Endothelial cell of umbilical vein (primary cell): ENCODE measurements around the gene ENG. TPM values are rescaled to one million over a fixed set of nuclear protein-coding genes. Genes with fewer than 3 reads are reported as not detected.

Experiments used
- BruUV-seq: library from RNA; stranded (reverse); fragments of 400-500 nt; replicated peaks from 2 replicates; lab custom pipeline; 2021; lab: Mats Ljungman, UMichigan
- CTCF ChIA-PET: fragments of 300-600, 350-600 bp; sonication (Branson Sonifier 250); formaldehyde crosslinking; loops from one replicate; lab custom pipeline; 2021; ENCODE audit warnings: antibody characterized with exemption, inconsistent platforms; lab: Charles Lee
- POLR2A ChIA-PET: fragments of 300-600, 350-600 bp; sonication (Branson Sonifier 250); formaldehyde crosslinking; loops from one replicate; lab custom pipeline; 2021; ENCODE audit warnings: antibody characterized with exemption, inconsistent platforms; lab: Charles Lee
- DNase-seq: peaks from one replicate; pipeline ENCODE4 v3.0.0-alpha.2; 2011; ENCODE audit warnings: low read depth, low spot score
- FAIRE-seq: peaks from 2 replicates; lab custom pipeline; 2011; peaks lifted over from hg19 to GRCh38; lab: Jason Lieb, UNC
- H2AFZ ChIP-seq: 2 replicates; pipeline ENCODE4 v1.6.0; 2012; ENCODE audit warnings: low read depth, low read length, control low read depth, inconsistent platforms
- H3K27ac ChIP-seq: 2 replicates; pipeline ENCODE4 v1.5.1; 2011; ENCODE audit warnings: low read depth, mild to moderate bottlenecking, control low read depth, low read length, moderate library complexity; ENCODE audit not compliant: insufficient read depth
- H3K27me3 ChIP-seq, 2 experiments: 2 replicates each; pipeline versions ENCODE4 v1.6.0 to v1.6.1; 2011; ENCODE audit warnings: low read length in 2 of 2, mixed read lengths in 1 of 2; ENCODE audit not compliant: control insufficient read depth in 2 of 2, insufficient read depth in 2 of 2
- H3K36me3 ChIP-seq, 2 experiments: 2 replicates in 1 of 2; 3 replicates in 1 of 2; pipeline ENCODE4 v1.5.1; 2011; ENCODE audit warnings: low read length in 2 of 2, mild to moderate bottlenecking in 1 of 2, moderate library complexity in 1 of 2; ENCODE audit not compliant: control insufficient read depth in 2 of 2, insufficient read depth in 2 of 2; ENCODE audit errors: extremely low read depth in 1 of 2
- H3K4me1 ChIP-seq: 3 replicates; pipeline ENCODE4 v1.5.1; 2011; ENCODE audit warnings: mild to moderate bottlenecking, low read length; ENCODE audit not compliant: control insufficient read depth, insufficient read depth; ENCODE audit errors: extremely low read depth
- H3K4me2 ChIP-seq: 2 replicates; pipeline ENCODE4 v1.6.1; 2011; ENCODE audit warnings: low read length, control low read depth, mixed read lengths; ENCODE audit not compliant: insufficient read depth
- H3K4me3 ChIP-seq, 3 experiments: fragments of 200-600 bp in 1 of 3; sonication (generic), shearing (Covaris generic) in 1 of 3; replicated peaks in 1 of 3; 2 replicates each; pipeline ENCODE4 v1.5.1; 2011 to 2016; ENCODE audit warnings: control low read depth in 3 of 3, low read length in 3 of 3, mild to moderate bottlenecking in 2 of 3, inconsistent platforms in 1 of 3, low read depth in 1 of 3, moderate library complexity in 1 of 3; ENCODE audit not compliant: insufficient read depth in 1 of 3
- H3K79me2 ChIP-seq: 2 replicates; pipeline ENCODE4 v1.6.0; 2012; ENCODE audit warnings: low read length, inconsistent platforms; ENCODE audit not compliant: control insufficient read depth, insufficient read depth
- H3K9ac ChIP-seq: replicated peaks from 2 replicates; pipeline ENCODE3; 2011; ENCODE audit warnings: low read length, control low read depth; ENCODE audit not compliant: insufficient read depth; ENCODE audit errors: extremely low read depth
- H3K9me1 ChIP-seq: replicated peaks from 3 replicates; pipeline ENCODE4 v1.6.0; 2011; ENCODE audit warnings: mild to moderate bottlenecking, low read length; ENCODE audit not compliant: control insufficient read depth, insufficient read depth; ENCODE audit errors: extremely low read depth
- H3K9me3 ChIP-seq: replicated peaks from 2 replicates; pipeline ENCODE4 v1.5.1; 2012; ENCODE audit warnings: low read length, inconsistent platforms; ENCODE audit not compliant: control insufficient read depth, insufficient read depth
- H4K20me1 ChIP-seq: replicated peaks from 2 replicates; pipeline ENCODE3; 2011; ENCODE audit warnings: mild to moderate bottlenecking, low read length; ENCODE audit not compliant: control insufficient read depth, insufficient read depth; ENCODE audit errors: extremely low read depth
- EZH2 ChIP-seq: IDR thresholded peaks from 2 replicates; pipeline ENCODE4 v1.6.1; 2012; ENCODE audit warnings: borderline replicate concordance, low read depth, mild to moderate bottlenecking, moderate library complexity, low read length, inconsistent platforms; ENCODE audit not compliant: severe bottlenecking
- FOS ChIP-seq: IDR thresholded peaks from 2 replicates; pipeline ENCODE4 v1.6.1; 2011; ENCODE audit warnings: mild to moderate bottlenecking, low read length, moderate library complexity, borderline replicate concordance; ENCODE audit not compliant: insufficient read depth
- GATA2 ChIP-seq: IDR thresholded peaks from 2 replicates; pipeline ENCODE4 v1.7.0; 2011; ENCODE audit warnings: low read depth, mild to moderate bottlenecking, moderate library complexity, mixed read lengths, low read length; ENCODE audit not compliant: insufficient read length, insufficient read depth
- MYC ChIP-seq: IDR thresholded peaks from one replicate; pipeline ENCODE4 v1.6.1; 2011; ENCODE audit warnings: mild to moderate bottlenecking, low read depth, low read length
- POLR2A ChIP-seq: IDR thresholded peaks from 2 replicates; pipeline ENCODE4 v1.6.1; 2012; ENCODE audit warnings: low read depth, mild to moderate bottlenecking, control low read depth, low read length
- POLR2AphosphoS5 ChIP-seq: IDR thresholded peaks from 2 replicates; pipeline ENCODE4 v1.6.1; 2012; ENCODE audit warnings: low read depth, mild to moderate bottlenecking, control low read depth, low read length, moderate library complexity; ENCODE audit not compliant: insufficient read depth
- dilution Hi-C: fragments of 300-500 bp; cut with MboI; formaldehyde crosslinking; loops from one replicate; pipeline ENCODE4 v1.15.0; 2019; ENCODE audit warnings: low sequenced_read_pairs; ENCODE audit not compliant: extremely low pct_ligation_motif_present
- intact Hi-C: fragments of 100-400 bp; cut with micrococcal nuclease; formaldehyde crosslinking; loops from one replicate; pipeline ENCODE4 v1.10.0; 2022
- polyA plus RNA-seq, 4 experiments: library from polyadenylated mRNA; depleted of rRNA in 3 of 4; stranded (reverse) in 3 of 4; unstranded in 1 of 4; fragments of >200 nt; gene quantifications; 2 replicates each; pipeline versions ENCODE4 v1.2.1 to v1.2.3, GENCODE V29; 2011 to 2012; ENCODE audit warnings: missing spikeins in 1 of 4
- total RNA-seq: library from RNA; stranded (reverse); gene quantifications from 2 replicates; pipeline ENCODE4 v1.2.3, GENCODE V29; 2021
- TF ChIP-seq, protein P1 (sequence below), 2 donors: IDR thresholded peaks; 1 replicate in 1 of 2; 2 replicates in 1 of 2; pipeline ENCODE4 v1.5.1; 2011; ENCODE audit warnings: low read length in 2 of 2, mild to moderate bottlenecking in 2 of 2, moderate library complexity in 2 of 2, control low read depth in 1 of 2, inconsistent platforms in 1 of 2, low read depth in 1 of 2; ENCODE audit not compliant: insufficient read depth in 1 of 2; ENCODE audit errors: extremely low read depth in 1 of 2
- TF ChIP-seq, protein P2 (sequence below): IDR thresholded peaks from 2 replicates; pipeline ENCODE4 v1.6.1; 2011; ENCODE audit not compliant: insufficient read depth, insufficient read length

ENG gene
- total and polyA plus RNA-seq, 2 donors (not counting 3 experiments of a cell fraction or from before 2014, with no cell fraction given): 338 to 728 TPM

DNA sequence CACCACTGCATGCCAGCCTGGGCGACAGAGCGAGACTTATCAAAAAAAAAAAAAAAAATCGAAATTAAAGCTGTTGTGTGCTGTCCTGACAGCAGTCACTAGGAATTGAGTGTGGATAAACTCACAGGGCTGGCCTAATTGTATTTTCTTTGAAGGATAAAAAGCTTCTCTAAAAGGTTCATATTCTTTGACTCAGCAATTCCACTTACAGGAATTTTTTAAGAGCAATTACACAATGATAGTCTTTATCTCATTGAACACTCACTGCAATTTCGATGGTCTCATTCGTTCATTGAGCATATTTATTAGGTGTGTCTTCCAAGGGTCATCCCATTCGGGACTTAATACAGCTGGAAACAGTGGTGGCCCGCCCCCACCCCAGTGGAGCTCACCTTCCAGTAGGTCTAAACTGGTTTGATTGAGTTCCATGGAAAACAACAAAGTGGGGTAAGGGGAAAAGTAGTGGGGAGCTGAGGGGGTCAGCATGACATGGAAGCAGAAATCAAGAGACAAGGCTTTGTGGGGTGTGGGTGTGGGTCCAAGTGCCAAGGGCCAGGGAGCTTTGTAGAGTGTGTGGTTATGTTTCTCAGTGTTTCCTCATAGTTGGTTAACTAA, 61.9 kb downstream of the ENG start:
- H3K9me1 ChIP-seq: no peaks in the 10 kb centered on the region
- H4K20me1 ChIP-seq: no peaks in the 10 kb centered on the region
- no peak for TF ChIP-seq POLR2A
- TF ChIP-seq POLR2AphosphoS5: no peak
- TF ChIP-seq, protein P1, sequence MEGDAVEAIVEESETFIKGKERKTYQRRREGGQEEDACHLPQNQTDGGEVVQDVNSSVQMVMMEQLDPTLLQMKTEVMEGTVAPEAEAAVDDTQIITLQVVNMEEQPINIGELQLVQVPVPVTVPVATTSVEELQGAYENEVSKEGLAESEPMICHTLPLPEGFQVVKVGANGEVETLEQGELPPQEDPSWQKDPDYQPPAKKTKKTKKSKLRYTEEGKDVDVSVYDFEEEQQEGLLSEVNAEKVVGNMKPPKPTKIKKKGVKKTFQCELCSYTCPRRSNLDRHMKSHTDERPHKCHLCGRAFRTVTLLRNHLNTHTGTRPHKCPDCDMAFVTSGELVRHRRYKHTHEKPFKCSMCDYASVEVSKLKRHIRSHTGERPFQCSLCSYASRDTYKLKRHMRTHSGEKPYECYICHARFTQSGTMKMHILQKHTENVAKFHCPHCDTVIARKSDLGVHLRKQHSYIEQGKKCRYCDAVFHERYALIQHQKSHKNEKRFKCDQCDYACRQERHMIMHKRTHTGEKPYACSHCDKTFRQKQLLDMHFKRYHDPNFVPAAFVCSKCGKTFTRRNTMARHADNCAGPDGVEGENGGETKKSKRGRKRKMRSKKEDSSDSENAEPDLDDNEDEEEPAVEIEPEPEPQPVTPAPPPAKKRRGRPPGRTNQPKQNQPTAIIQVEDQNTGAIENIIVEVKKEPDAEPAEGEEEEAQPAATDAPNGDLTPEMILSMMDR (IDR thresholded peaks at IDR 0.05; ENCODE audit: extremely low read depth in 1 of 2, insufficient read depth in 1 of 2, low read depth in 1 of 2, low read length in 2 of 2): no peak
- no peak for TF ChIP-seq EZH2
- TF ChIP-seq FOS: no peak
- TF ChIP-seq, protein P2, sequence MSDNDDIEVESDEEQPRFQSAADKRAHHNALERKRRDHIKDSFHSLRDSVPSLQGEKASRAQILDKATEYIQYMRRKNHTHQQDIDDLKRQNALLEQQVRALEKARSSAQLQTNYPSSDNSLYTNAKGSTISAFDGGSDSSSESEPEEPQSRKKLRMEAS: no peak
- TF ChIP-seq MYC: no peak
- TF ChIP-seq GATA2: no peak
- no peak for FAIRE-seq
- H3K36me3 ChIP-seq: peaks cover 35 to 39% of the 10 kb centered on the region in 2 experiments
- BruUV-seq: no TSS peak
- peaks cover 36% of the 10 kb centered on the region for H3K79me2 ChIP-seq
- H3K4me2 ChIP-seq: no peak overlapping the region
- dilution Hi-C loops: no loop called here
- H3K9me3 ChIP-seq: no peaks in the 10 kb centered on the region
- POLR2A ChIA-PET: interaction anchor here (0.5 to 1.1 kb wide), 5 partner anchors 10 to 234 kb away, joined by 3 to 6 read pairs (median 3); partner anchors contain the start of gene FPGS
- no peak overlapping the region for H2AFZ ChIP-seq
- H3K27ac ChIP-seq: no peak overlapping the region
- no peak overlapping the region for H3K4me3 ChIP-seq
- intact Hi-C loops: no loop called here
- no peak for DNase-seq
- H3K27me3 ChIP-seq: no peaks in the 10 kb centered on the region
- H3K9ac ChIP-seq: no peak overlapping the region
- peaks cover 17% of the 10 kb centered on the region for H3K4me1 ChIP-seq
- CTCF ChIA-PET: interaction anchor here (0.7 to 2.5 kb wide), 8 partner anchors 8 to 325 kb away, joined by 3 to 25 read pairs (median 4); partner anchors contain the start of genes ENG and TOR2A
